Measurements from ENCODE around the gene DROSHA.

The DROSHA gene

DNA sequence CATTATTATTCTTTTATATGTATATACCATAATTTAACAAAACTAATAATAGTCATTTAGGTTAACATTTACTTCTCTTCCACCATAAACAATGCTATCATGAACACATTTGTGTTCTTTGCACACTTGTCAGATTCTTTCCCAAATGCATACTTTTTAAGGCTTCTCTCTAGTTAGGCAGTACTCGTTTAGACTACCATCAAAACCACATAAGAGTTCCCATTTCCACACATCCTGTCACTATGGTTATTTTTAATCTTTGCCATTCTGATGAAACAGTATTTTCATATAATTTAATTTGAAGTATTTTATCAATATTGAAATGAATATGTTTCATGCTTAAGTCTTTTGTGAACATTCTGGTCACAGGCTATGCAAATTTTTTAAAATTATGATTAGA is 15.1 kb downstream of the DROSHA start:
- H3K36me3 ChIP-seq (ENCODE audit: insufficient read depth, low read length): peaks cover 72% of the 10 kb centered on the region

DNA sequence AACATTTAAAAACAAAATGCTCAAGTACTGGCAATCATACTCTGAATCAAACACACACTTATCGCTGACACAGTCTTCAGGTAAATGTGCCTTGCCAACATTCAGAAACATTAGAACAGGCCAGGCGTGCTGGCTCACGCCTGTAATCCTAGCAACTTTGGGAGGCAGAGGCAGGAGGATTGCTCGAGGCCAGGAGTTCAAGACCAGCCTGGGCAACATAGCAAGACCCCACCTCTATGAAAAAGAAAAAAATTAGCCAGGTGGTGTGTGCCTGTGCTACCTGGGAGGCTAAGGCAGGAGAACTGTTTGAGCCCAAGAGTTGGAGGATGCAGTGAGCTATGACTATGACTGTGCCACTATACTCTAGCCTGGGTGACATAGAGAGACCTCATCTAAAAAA is 20.6 kb downstream of the DROSHA start:
- Histone ChIP-seq H3K36me3 (ENCODE audit: insufficient read depth, low read length) (peaks cover 68% of the 10 kb centered on the region), H3K27me3 (ENCODE audit: control insufficient read depth, insufficient read depth, low read length) (no peaks in the 10 kb centered on the region), H3K9me3 (replicated peaks; ENCODE audit: low read length) (no peaks in the 10 kb centered on the region), H3K9ac (ENCODE audit: low read depth, low read length) (no peak overlapping the region), H3K4me3 (ENCODE audit: low read length) (no peak overlapping the region), H3K4me2 (ENCODE audit: low read length) (no peak overlapping the region), H3K4me1 (ENCODE audit: control insufficient read depth, insufficient read depth, low read length) (no peaks in the 10 kb centered on the region)

More for the DNA sequence above, 15.1 kb downstream of the DROSHA start:
- Histone ChIP-seq H3K4me1 (ENCODE audit: control insufficient read depth, insufficient read depth, low read length) (no peaks in the 10 kb centered on the region), H3K4me2 (ENCODE audit: low read length) (no peak overlapping the region), H3K9me3 (replicated peaks; ENCODE audit: low read length) (no peaks in the 10 kb centered on the region), H3K27me3 (ENCODE audit: control insufficient read depth, insufficient read depth, low read length) (no peaks in the 10 kb centered on the region), H3K4me3 (ENCODE audit: low read length) (no peak overlapping the region), H3K9ac (ENCODE audit: low read depth, low read length) (no peak overlapping the region)

DNA sequence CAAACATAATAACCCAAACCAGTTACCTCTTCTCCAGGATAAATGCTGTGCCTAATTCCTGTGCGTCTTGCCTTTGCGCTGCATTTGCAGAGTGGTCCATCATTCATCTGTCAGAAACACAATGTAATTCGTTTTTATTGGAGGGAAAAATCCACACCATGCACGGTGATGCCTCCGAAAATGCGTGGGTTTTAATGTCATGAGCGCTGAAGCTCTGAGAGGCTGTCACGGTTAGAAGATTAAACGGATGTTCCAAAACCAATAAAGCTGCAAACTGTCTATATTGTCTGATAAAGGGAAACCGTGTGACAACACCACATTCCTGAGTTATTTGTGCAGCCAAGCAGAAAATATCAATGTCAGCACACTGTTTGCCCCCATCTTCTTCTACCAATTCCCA is 27.4 kb downstream of the DROSHA start:
- no peak overlapping the region for H3K9ac ChIP-seq (ENCODE audit: low read depth, low read length)
- H3K9me3 ChIP-seq (replicated peaks; ENCODE audit: low read length): no peaks in the 10 kb centered on the region
- no peak overlapping the region for H3K4me3 ChIP-seq (ENCODE audit: low read length)
- no peak overlapping the region for H3K4me2 ChIP-seq (ENCODE audit: low read length)
- H3K27me3 ChIP-seq (ENCODE audit: control insufficient read depth, insufficient read depth, low read length): no peaks in the 10 kb centered on the region
- no peaks in the 10 kb centered on the region for H3K4me1 ChIP-seq (ENCODE audit: control insufficient read depth, insufficient read depth, low read length)
- peaks cover 71% of the 10 kb centered on the region for H3K36me3 ChIP-seq (ENCODE audit: insufficient read depth, low read length)

DNA sequence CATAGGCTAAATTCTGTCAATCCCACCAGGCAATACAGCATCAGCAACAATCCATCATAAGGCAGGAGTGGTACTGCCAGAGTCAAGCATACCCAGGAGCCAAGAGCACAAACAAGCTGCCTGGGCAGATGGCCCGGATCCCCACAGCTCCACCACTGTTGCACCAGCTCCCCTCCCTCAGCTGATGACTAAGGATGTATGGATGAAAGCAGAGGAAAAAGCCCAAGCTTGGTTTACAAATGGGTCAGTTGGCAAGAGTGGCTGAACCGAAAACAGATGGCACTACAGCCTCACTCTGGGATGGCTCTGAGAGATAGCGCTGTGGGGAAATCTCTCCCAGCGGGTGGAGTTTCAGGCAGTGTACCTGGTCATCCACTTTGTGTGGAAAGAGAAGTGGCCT is 29.4 kb downstream of the DROSHA start:
- H3K4me1 ChIP-seq (ENCODE audit: control insufficient read depth, insufficient read depth, low read length): no peaks in the 10 kb centered on the region
- H3K4me2 ChIP-seq (ENCODE audit: low read length): no peak overlapping the region
- H3K36me3 ChIP-seq (ENCODE audit: insufficient read depth, low read length): peaks cover 71% of the 10 kb centered on the region

DNA sequence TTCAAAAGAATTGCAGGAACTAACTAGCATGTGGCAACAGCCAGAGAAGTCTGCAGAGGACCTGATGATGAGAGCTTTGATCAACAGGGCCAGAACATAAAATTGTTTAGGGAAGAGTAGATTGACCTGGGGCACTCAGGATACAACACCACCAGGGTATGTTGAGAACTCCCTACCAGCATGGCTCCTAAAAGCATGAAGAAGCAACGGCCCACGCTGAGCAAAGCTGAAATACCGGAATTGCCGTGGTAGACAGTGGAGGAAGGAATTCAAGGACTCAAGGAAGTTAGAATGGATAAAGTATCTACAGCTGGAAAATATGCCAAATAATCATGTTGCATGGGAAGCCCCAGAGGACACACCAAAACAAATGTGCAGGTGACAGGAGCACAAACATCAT is 31.6 kb downstream of the DROSHA start:
- H3K9ac ChIP-seq (ENCODE audit: low read depth, low read length): no peak overlapping the region
- H3K27me3 ChIP-seq (ENCODE audit: control insufficient read depth, insufficient read depth, low read length): no peaks in the 10 kb centered on the region
- peaks cover 86% of the 10 kb centered on the region for H3K36me3 ChIP-seq (ENCODE audit: insufficient read depth, low read length)
- no peaks in the 10 kb centered on the region for H3K9me3 ChIP-seq (replicated peaks; ENCODE audit: low read length)
- no peaks in the 10 kb centered on the region for H3K4me1 ChIP-seq (ENCODE audit: control insufficient read depth, insufficient read depth, low read length)
- H3K4me2 ChIP-seq (ENCODE audit: low read length): no peak overlapping the region
- H3K4me3 ChIP-seq (ENCODE audit: low read length): no peak overlapping the region

More for the DNA sequence above, 29.4 kb downstream of the DROSHA start:
- Histone ChIP-seq H3K9me3 (replicated peaks; ENCODE audit: low read length) (no peaks in the 10 kb centered on the region), H3K27me3 (ENCODE audit: control insufficient read depth, insufficient read depth, low read length) (no peaks in the 10 kb centered on the region), H3K4me3 (ENCODE audit: low read length) (no peak overlapping the region), H3K9ac (ENCODE audit: low read depth, low read length) (no peak overlapping the region)

DNA sequence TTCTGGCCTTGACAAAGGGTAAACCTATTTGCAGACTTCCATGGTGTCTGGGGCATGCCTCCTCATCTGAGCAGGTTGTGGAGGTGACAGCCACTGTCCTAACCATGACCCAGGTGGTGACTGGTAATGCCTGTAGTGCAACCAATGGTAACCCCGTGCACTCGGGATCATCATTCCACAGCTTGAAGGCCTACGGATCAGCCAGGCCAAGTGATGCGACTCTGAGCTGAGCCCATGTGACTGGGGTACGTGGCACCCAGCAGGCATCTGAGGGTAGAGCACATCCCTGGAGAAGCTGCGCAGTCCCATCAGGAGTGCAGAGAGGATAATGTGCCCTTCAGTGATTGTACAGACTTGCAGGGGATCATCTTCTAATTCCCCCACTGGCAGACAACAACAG is 35.0 kb downstream of the DROSHA start:
- Histone ChIP-seq H3K4me3 (ENCODE audit: low read length) (no peak overlapping the region), H3K4me1 (ENCODE audit: control insufficient read depth, insufficient read depth, low read length) (no peaks in the 10 kb centered on the region), H3K27me3 (ENCODE audit: control insufficient read depth, insufficient read depth, low read length) (no peaks in the 10 kb centered on the region), H3K9ac (ENCODE audit: low read depth, low read length) (no peak overlapping the region), H3K36me3 (ENCODE audit: insufficient read depth, low read length) (peaks cover 75% of the 10 kb centered on the region), H3K4me2 (ENCODE audit: low read length) (no peak overlapping the region), H3K9me3 (replicated peaks; ENCODE audit: low read length) (no peaks in the 10 kb centered on the region)

DNA sequence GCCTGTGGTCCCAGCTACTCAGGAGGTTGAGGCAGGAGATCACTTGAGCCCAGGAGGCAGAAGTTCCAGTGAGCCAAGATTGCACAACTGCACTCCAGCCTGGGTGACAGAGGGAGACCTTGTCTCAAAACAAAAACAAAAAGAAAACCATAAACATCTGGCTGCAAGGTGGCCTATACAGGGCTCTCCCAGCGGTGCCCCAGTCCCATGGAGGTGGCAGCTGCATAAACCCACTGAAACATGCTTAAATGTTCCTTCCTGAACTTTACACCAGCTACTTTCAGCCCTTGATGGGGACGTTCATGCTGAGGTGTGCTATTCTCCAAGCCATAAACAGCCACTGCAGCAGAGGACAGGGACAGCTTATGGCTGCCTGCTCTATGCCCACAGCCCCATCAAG is 35.6 kb downstream of the DROSHA start:
- no peak overlapping the region for H3K4me3 ChIP-seq (ENCODE audit: low read length)
- no peak overlapping the region for H3K4me2 ChIP-seq (ENCODE audit: low read length)
- no peaks in the 10 kb centered on the region for H3K9me3 ChIP-seq (replicated peaks; ENCODE audit: low read length)
- peaks cover 72% of the 10 kb centered on the region for H3K36me3 ChIP-seq (ENCODE audit: insufficient read depth, low read length)
- H3K27me3 ChIP-seq (ENCODE audit: control insufficient read depth, insufficient read depth, low read length): no peaks in the 10 kb centered on the region
- no peaks in the 10 kb centered on the region for H3K4me1 ChIP-seq (ENCODE audit: control insufficient read depth, insufficient read depth, low read length)
- no peak overlapping the region for H3K9ac ChIP-seq (ENCODE audit: low read depth, low read length)

DNA sequence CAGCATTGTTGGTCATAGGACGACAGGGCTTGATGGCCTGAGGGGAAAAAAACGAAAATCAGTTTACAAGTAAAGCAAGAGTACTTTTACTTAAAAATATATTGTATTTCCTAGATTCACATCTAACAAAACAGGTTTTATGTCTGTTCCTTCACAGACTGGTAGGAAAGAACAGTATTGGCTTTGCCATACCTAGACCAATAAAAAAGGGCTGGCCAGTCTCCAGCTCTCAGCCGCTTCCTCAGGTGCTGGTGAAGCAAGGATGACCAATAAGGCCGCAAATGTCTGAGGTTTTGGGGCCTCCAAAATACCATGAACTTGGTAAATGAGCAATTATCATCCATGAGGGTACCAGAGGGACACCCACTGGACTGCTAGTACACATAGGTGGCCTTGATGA is 36.6 kb downstream of the DROSHA start:
- Histone ChIP-seq H3K4me1 (ENCODE audit: control insufficient read depth, insufficient read depth, low read length) (no peaks in the 10 kb centered on the region), H3K27me3 (ENCODE audit: control insufficient read depth, insufficient read depth, low read length) (no peaks in the 10 kb centered on the region), H3K9me3 (replicated peaks; ENCODE audit: low read length) (no peaks in the 10 kb centered on the region), H3K4me3 (ENCODE audit: low read length) (no peak overlapping the region), H3K36me3 (ENCODE audit: insufficient read depth, low read length) (peaks cover 69% of the 10 kb centered on the region), H3K9ac (ENCODE audit: low read depth, low read length) (no peak overlapping the region), H3K4me2 (ENCODE audit: low read length) (no peak overlapping the region)

DNA sequence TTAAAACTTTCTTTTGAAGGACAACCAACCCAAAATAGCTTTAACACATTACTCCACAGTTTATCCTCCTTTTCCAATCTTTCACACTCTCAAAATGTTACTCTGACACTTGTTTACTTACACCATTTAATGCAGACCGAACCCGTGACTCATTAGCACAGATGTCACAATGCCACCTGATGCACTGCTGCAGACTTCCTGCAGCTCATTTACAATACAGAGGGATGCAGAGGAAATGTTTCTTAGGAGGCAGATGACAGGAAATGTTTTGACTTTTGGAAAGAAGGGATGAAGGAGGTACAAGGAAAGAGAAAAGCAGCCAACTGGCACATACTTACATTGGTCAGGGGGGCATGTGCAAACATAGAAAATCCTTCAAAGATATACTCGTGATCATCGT is 39.0 kb downstream of the DROSHA start:
- no peak overlapping the region for H3K4me2 ChIP-seq (ENCODE audit: low read length)
- H3K9ac ChIP-seq (ENCODE audit: low read depth, low read length): no peak overlapping the region
- H3K9me3 ChIP-seq (replicated peaks; ENCODE audit: low read length): no peaks in the 10 kb centered on the region
- H3K4me1 ChIP-seq (ENCODE audit: control insufficient read depth, insufficient read depth, low read length): no peaks in the 10 kb centered on the region
- H3K36me3 ChIP-seq (ENCODE audit: insufficient read depth, low read length): peaks cover 65% of the 10 kb centered on the region
- H3K27me3 ChIP-seq (ENCODE audit: control insufficient read depth, insufficient read depth, low read length): no peaks in the 10 kb centered on the region
- H3K4me3 ChIP-seq (ENCODE audit: low read length): no peak overlapping the region

DNA sequence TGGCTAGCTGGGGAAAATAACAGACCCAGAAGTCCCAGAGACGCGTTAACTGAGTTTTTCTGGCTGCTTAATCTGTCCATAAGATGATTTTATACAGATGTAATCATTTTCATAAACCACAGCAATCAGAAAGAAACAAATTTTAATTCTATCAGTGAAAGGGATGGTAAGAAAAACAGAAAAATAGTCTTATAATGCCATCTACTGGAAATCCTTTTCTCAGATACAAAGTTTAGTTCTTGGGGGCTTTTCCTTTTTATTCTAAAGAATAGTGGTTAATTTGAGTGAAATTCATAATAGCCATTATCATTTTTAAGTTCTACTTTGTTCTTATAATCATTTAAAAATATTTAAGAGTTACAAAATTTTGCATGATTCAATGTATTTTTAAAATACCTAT is 44.4 kb downstream of the DROSHA start:
- Histone ChIP-seq H3K36me3 (ENCODE audit: insufficient read depth, low read length) (peaks cover 34% of the 10 kb centered on the region), H3K9me3 (replicated peaks; ENCODE audit: low read length) (no peaks in the 10 kb centered on the region), H3K4me3 (ENCODE audit: low read length) (no peak overlapping the region), H3K9ac (ENCODE audit: low read depth, low read length) (no peak overlapping the region), H3K27me3 (ENCODE audit: control insufficient read depth, insufficient read depth, low read length) (no peaks in the 10 kb centered on the region), H3K4me2 (ENCODE audit: low read length) (no peak overlapping the region), H3K4me1 (ENCODE audit: control insufficient read depth, insufficient read depth, low read length) (no peaks in the 10 kb centered on the region)

DNA sequence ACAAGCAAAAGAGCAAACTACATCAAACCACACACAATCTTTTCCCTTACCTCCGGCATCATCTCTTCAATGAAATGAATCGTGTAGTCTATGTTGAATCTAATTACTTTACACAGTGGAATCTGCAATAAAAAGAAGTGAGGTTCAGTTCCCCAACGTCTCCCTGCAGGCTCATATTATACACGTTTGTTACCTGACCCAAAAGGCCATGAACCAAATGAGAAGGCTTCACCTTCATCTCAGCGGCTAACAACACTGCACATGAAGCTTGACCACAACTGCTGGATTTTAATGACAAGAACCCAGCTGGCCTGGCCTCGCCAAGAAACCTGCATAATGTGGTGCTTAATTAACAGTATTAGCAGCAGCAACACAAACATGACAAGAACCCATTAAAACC is 45.5 kb downstream of the DROSHA start:
- Histone ChIP-seq H3K27me3 (ENCODE audit: control insufficient read depth, insufficient read depth, low read length) (no peaks in the 10 kb centered on the region), H3K4me3 (ENCODE audit: low read length) (no peak overlapping the region), H3K9me3 (replicated peaks; ENCODE audit: low read length) (no peaks in the 10 kb centered on the region), H3K36me3 (ENCODE audit: insufficient read depth, low read length) (peaks cover 37% of the 10 kb centered on the region), H3K9ac (ENCODE audit: low read depth, low read length) (no peak overlapping the region), H3K4me2 (ENCODE audit: low read length) (no peak overlapping the region), H3K4me1 (ENCODE audit: control insufficient read depth, insufficient read depth, low read length) (peaks cover 6% of the 10 kb centered on the region)

DNA sequence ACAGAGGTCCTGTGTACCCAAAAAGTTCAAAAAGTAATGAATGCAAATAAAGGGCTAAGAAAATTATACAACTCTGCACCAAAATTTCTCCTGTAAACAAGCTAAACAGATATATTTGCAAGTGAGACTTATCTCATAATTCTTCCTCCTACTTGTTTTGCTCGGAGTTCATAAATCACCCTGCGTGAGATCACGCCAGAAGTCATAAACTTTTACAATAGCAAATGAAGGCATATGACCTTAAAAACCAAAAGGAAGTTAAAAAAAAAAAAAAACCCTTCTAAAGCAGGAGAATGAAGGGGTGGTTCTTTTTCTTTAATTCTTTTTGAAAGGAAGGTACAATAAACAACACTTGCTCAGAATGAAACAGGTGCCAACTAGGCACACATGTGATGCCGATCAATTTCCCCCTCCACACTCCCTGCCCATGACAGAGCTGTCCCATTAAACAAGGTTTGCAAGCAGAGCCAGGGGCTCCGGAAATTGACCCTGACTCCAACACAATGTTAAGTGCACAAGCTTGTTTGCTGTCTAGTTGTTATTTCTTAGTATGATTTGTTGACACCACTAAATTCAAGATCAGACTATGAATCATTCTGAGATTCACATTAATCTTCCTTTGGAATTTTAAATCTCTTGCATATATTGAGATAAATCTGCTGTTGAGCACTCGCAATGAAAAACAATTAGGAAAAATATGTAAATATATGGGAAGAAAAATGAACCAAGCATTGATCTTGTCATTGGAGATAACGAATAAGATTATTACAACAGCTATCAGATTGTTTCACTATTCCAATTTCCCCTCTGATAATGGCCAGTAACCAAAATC is 46.3 kb downstream of the DROSHA start:
- Histone ChIP-seq H3K36me3 (ENCODE audit: insufficient read depth, low read length) (peaks cover 32% of the 10 kb centered on the region), H3K9ac (ENCODE audit: low read depth, low read length) (no peak overlapping the region)

More for the DNA sequence above, 46.3 kb downstream of the DROSHA start:
- Histone ChIP-seq H3K4me1 (ENCODE audit: control insufficient read depth, insufficient read depth, low read length) (peaks cover 6% of the 10 kb centered on the region), H3K9me3 (replicated peaks; ENCODE audit: low read length) (no peaks in the 10 kb centered on the region), H3K4me3 (ENCODE audit: low read length) (no peak overlapping the region), H3K27me3 (ENCODE audit: control insufficient read depth, insufficient read depth, low read length) (no peaks in the 10 kb centered on the region), H3K4me2 (ENCODE audit: low read length) (no peak overlapping the region)

Data from skeletal muscle satellite cell (primary cell).